Stimulated activated CD8-positive, alpha-beta memory T cell treated with anti-CD3 and anti-CD28 coated beads, Interleukin-4, amount 100 ng/mL, for 4 hours (primary cell): ENCODE measurements around the gene FAM200C.
"Not testable (repeated sequence)": the region's sequence is repeated elsewhere in the genome, so short reads cannot be mapped to it uniquely, and the experiment has no call there.

ENCODE experiments used
- DNase-seq, 2 donors: peaks; one replicate each; pipeline ENCODE4 v3.0.0-alpha.2; 2020; ENCODE audit warnings: low read depth in 2 of 2, low spot score in 1 of 2

FAM200C gene

GRCh38 chr5:160399402-160400353 is at the start of gene FAM200C:
Gene FAM200C, minus strand, starts transcription at chr5:160400054. Its CDS starts 4,564 bp downstream, at chr5:160395490.
- peak; percentile 13 to 29 for DNase-seq

GRCh38 chr5:160449458-160449857 is 49.6 kb upstream of the FAM200C start:
- DNase-seq = no peak

DNA sequence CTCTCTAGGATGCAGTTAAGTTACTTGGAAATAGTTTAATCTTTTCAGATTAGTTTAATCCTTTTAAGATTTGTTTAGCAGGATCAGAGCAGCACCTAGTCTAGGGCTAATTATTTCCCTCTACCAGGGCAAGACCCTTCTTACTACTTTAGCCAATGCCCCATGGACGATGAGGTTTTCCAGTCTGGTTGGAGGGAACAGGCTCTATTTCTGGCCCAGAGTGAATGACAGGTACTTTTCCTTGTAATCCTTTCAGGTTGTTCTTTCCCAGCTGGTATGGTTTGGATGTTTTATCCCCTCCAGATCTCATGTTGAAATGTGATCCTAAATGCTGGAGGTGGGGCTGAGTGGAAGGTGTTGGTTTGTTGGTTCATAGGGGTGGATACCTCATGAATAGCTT is 49.0 kb upstream of the FAM200C start:
- DNase-seq = no peak

GRCh38 chr5:160445751-160446150 is 45.9 kb upstream of the FAM200C start:
- no peak for DNase-seq

DNA sequence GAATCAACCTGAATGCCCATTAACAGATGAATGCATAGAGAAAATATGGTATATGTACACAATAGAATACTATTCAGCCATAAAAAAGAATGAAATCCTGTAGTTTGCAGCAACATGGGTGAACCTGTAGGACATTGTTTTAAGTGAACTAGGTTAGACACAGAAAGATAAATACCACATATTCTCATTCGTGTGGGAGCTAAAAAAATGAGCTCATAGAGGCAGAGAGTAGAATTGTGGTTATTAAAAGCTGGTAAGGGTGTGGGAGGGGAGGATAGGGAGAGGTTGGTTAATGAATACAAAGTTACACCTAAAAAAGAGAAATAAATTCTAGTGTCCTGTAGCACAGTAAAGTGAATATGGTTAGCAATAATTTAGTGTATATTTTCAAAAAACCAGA is 45.3 kb upstream of the FAM200C start:
- DNase-seq = no peak

DNA sequence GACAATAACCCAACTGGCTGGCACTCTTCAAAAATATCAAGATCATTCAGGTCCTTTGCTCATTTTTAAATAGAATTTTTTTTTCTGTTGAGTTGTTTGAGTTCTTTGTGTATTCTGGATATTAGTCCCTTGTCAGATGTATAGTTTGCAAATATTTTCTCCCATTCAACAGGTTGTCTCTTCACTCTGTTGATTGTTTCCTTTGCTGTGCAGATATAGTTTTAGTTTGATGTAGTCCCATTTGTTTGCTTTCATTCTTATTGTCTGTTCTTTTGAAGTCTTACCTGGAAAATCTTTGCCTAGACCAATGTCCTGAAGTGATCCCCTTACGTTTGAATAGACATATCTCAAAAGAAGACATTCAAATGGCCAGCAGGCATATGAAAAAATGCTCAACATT is 44.6 kb upstream of the FAM200C start:
- DNase-seq = no peak

DNA sequence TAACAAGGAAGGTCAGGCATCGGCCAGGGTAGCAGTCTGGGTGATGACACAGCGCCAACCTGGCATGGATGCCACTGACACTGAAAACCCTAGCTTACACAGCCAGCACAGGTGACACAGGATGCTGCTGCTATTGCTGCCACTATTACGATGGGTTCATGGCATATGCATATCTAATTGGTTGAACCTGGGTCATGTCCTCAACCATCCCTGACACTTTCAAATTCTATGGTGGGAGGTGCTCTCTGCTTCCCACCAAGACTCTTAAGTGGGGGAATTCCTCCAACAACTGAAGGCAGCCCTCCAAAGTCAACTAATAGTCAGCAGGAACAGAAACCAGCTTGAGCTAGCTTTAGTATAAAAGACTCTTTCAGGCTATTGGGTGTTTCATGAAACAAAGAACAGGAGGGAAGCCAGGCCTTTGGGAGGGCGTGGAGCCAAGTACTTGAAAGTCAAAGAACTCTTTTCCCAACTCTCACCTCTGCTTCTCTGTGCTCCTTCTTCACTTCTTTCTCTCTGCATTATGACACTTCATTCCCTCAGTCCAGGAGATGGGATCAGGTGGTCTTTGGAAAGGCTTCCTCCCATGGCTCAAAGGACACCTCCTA is 43.1 kb upstream of the FAM200C start:
- no peak for DNase-seq

DNA sequence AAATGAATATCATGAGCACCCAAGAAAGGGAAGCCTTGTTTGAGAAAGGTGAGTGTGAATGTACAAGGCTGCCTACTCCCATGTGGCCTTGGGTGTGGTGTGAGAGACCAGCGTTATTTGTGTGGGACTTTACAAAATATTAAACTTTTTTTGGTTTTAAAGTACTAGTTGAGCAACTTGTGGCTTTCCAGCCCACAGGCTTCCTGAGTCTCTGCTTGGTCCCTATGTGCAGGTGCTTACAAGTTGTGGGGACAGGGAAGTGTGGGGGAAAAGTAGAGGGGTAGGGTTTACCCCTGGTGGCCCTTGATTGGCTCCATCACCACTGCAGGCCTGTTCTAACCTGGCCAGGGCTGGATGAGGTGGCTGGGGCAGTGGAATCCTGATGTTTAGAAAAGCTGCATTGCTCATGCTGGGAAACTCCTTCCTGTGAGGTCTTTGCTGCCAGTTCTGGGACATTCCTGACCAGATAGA is 41.5 kb upstream of the FAM200C start:
- no peak for DNase-seq

- peak; percentile 77 to 93 for DNase-seq
Observed at GRCh38 chr5:160439205-160439600, 39.3 kb upstream of the FAM200C start.

GRCh38 chr5:160438316-160439204 is 38.7 kb upstream of the FAM200C start:
- peak; percentile 23 for DNase-seq

GRCh38 chr5:160437271-160437670 is 37.4 kb upstream of the FAM200C start:
- DNase-seq = no peak

GRCh38 chr5:160436661-160437060 is 36.8 kb upstream of the FAM200C start:
- DNase-seq = not testable (repeated sequence)

DNA sequence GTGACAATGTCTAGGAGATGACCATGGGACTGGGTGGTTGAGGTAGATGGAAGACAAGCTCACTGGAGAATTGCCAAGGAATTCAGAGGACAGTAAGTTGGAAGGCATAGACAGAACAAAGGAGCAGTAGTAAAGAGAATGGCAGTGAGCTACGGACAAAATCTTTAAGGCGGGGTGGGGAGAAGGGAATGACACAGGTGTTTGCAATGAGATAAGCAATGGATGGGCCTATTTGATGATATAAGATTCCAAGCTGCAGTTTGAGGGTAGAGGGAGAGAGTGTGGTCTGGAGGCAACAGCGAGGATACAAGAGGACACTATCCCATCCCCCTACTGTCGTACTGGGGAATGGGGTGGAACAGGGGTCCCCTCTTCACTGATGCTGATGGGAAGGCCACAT is 36.2 kb upstream of the FAM200C start:
- no peak for DNase-seq

- no peak for DNase-seq
Observed at GRCh38 chr5:160435532-160435931, 35.7 kb upstream of the FAM200C start.

- DNase-seq = no peak
Observed at GRCh38 chr5:160434022-160434531, 34.2 kb upstream of the FAM200C start.

GRCh38 chr5:160432787-160433186 is 32.9 kb upstream of the FAM200C start:
- no peak for DNase-seq

DNA sequence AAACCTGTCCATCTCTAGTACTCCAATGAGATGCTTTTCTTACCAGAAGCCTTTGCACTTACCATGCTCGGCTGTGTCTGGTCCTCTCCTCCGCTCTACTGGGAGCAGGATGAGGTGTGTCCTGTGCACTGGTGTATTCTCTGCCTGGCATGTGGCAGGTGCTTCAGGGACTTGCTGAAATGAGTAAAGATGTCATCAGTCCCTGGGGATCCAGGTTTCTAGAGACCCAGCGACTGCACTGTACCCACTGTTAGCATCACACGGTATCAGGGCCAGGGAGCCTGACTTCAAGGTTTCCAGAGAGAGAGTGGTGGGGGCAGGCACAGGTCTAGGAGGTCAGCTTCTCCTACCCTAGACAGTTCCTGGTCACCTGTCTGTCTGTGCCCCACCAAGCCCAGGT is 32.3 kb upstream of the FAM200C start:
- DNase-seq = no peak

- no peak for DNase-seq
Observed at GRCh38 chr5:160427607-160428006, 27.8 kb upstream of the FAM200C start.

- no peak for DNase-seq
Observed at GRCh38 chr5:160423099-160423498, 23.2 kb upstream of the FAM200C start.

DNA sequence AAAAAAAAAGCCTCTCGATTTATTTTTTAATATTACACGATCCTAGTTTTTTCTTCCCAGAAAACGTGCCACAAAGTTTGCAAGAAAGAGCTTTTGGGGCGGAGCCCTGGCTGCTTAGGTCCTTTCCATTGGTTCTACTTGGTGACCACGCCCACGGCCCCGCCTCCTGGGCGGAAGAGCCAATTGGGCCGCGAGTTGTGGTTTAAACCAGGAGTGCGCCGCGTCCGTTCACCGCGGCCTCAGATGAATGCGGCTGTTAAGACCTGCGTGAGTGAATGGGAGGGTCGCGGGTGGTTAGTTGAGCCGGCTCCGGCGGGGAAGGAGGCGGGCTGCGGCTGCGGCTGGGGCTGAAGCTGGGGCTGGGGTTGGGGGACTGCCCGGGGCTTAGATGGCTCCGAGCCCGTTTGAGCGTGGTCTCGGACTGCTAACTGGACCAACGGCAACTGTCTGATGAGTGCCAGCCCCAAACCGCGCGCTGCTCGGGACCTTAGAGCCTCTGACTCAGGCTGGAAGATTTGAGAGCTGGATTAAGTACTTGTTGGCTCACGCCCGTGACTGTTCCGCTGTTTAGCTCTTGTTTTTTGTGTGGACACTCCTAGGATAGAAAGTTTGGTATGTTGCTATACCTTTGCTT is 21.9 kb upstream of the FAM200C start, which contains the start of gene PTTG1:
Gene PTTG1 (plus strand): TSS at position 231 of the 634 bp plus-strand sequence. CDS start 458 bp downstream, outside the sequence.
- peak; percentile 72 to 80 for DNase-seq

DNA sequence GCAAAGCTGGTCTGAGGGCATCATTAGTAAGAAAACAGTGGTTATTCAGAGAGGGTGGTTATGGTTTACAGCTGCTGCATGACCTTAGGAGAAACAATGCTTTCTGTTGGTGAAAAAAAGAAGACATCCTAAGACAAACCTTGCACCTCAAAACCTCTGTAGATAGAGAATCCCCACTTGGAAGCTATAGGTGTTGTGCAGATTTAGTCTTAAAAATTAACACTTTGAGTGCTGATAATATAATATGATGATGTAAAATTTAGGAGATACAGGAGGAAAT is 20.4 kb upstream of the FAM200C start:
- DNase-seq = no peak
